ENCODE measurements around the gene ITGAV. TPM values are rescaled to one million over a fixed set of nuclear protein-coding genes. Genes with fewer than 3 reads are reported as not detected.

ITGAV gene
- total RNA-seq, 4 donors from 2014 or later, result 28.9 to 67.0 (median 52.1) TPM

DNA sequence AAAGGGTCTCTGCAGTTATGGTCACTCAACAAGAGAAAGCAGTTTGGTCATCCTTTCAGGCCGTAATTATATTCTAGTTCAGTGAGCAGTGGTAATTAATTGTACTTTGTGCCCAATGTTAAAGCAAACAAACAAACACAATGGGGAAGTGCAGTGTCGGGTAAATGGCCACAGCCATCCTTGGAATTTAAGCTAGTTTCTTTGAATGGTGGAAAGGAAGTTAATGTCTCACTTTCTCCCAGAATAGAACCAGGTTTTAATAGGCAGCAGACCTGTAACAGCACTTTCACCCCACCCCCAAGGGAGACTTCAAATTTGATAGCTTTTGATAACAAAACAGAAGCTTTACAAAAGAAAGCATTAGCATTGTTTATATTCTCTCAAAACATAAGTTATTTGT is 20.0 kb upstream of the ITGAV start:
- intact Hi-C loops (cut with DNase I; ENCODE audit: low total_unique reads), result no loop called here
- H3K36me3 ChIP-seq, result no peaks in the 10 kb centered on the region
- WGBS, 2 donors (ENCODE audit: low coverage in 1 of 2), result 67% methylated on average over 2 of the region's 2 CpGs; no CpG with 5 or more reads in 1 of the 2 donors
- no peak overlapping the region for H3K27ac ChIP-seq
- H3K4me3 ChIP-seq, result no peak overlapping the region
- H3K9me3 ChIP-seq, result no peaks in the 10 kb centered on the region
- no peaks in the 10 kb centered on the region for H3K27me3 ChIP-seq
- H3K4me1 ChIP-seq, result no peaks in the 10 kb centered on the region
- in situ Hi-C loops (cut with MboI; ENCODE audit: low pct_ligation_motif_present in 1 of 4, low pct_unique_long_range_greater_than_20kb in 1 of 4, low sequenced_read_pairs in 3 of 4), result no loop called here
- no peak for DNase-seq
- TF ChIP-seq POLR2A (IDR thresholded peaks at IDR 0.05) (no peak), POLR2AphosphoS5 (IDR thresholded peaks at IDR 0.05) (no peak), EP300 (IDR thresholded peaks at IDR 0.05; ENCODE audit: low read depth) (no peak)
- TF ChIP-seq, protein P1, sequence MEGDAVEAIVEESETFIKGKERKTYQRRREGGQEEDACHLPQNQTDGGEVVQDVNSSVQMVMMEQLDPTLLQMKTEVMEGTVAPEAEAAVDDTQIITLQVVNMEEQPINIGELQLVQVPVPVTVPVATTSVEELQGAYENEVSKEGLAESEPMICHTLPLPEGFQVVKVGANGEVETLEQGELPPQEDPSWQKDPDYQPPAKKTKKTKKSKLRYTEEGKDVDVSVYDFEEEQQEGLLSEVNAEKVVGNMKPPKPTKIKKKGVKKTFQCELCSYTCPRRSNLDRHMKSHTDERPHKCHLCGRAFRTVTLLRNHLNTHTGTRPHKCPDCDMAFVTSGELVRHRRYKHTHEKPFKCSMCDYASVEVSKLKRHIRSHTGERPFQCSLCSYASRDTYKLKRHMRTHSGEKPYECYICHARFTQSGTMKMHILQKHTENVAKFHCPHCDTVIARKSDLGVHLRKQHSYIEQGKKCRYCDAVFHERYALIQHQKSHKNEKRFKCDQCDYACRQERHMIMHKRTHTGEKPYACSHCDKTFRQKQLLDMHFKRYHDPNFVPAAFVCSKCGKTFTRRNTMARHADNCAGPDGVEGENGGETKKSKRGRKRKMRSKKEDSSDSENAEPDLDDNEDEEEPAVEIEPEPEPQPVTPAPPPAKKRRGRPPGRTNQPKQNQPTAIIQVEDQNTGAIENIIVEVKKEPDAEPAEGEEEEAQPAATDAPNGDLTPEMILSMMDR (IDR thresholded peaks at IDR 0.05), result no peak

DNA sequence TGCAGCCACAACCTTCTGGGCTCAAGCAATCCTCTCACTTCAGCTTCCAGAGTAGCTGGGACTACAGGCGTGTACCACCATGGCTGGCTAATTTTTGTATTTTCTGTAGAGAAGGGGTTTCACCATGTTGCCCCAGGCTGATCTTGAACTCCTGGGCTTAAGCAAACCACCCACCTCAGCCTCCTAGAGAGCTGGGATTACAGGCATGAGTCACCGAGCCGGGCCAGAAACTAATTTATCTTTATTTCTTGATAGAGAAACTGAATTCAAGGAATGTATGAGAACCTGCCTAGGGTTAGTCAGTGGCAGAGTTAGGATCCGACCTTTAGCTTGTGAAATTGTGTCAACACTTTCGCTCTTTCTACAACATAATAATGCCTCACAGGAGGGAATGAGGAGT is 19.3 kb upstream of the ITGAV start:
- in situ Hi-C loops (cut with MboI; ENCODE audit: low pct_ligation_motif_present in 1 of 4, low pct_unique_long_range_greater_than_20kb in 1 of 4, low sequenced_read_pairs in 3 of 4), result no loop called here

DNA sequence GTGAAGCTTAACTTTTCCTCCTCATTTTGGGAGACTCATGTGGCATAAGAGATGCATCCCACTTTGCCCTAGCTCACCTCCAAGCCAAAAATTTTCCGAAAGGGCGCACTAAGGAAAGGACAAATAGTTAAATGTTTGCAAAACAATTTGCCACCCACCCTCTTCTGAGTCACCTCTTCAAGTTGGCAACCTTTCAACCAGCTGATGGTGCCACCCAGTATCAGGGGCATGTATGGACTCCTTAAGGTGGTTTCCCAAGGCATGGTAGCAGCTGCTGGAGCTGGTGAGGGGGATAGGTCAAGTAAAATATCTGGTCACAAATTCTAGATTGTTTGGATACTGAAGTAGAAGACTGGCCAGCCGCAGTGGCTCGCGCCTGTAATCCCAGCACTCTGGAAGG is 17.2 kb upstream of the ITGAV start:
- in situ Hi-C loops (cut with MboI; ENCODE audit: low pct_ligation_motif_present in 1 of 4, low pct_unique_long_range_greater_than_20kb in 1 of 4, low sequenced_read_pairs in 3 of 4), result no loop called here
- no peak for DNase-seq
- no peak overlapping the region for H3K27ac ChIP-seq
- no peaks in the 10 kb centered on the region for H3K36me3 ChIP-seq
- peaks cover 4 to 6% (median 5%) of the 10 kb centered on the region in 4 donors for H3K4me1 ChIP-seq
- WGBS, 2 donors (ENCODE audit: low coverage in 1 of 2), result 85 to 93% methylated on average over 2 to 5 of the region's 5 CpGs
- no peaks in the 10 kb centered on the region for H3K9me3 ChIP-seq
- intact Hi-C loops (cut with DNase I; ENCODE audit: low total_unique reads), result no loop called here
- H3K4me3 ChIP-seq, result no peak overlapping the region
- no peaks in the 10 kb centered on the region for H3K27me3 ChIP-seq
- no peak for TF ChIP-seq EP300 (IDR thresholded peaks at IDR 0.05; ENCODE audit: low read depth)
- no peak for TF ChIP-seq POLR2AphosphoS5 (IDR thresholded peaks at IDR 0.05)
- no peak for TF ChIP-seq POLR2A (IDR thresholded peaks at IDR 0.05)

More for the DNA sequence above, 19.3 kb upstream of the ITGAV start:
- TF ChIP-seq, protein P1 (IDR thresholded peaks at IDR 0.05), result no peak
- TF ChIP-seq POLR2A (IDR thresholded peaks at IDR 0.05) (no peak), POLR2AphosphoS5 (IDR thresholded peaks at IDR 0.05) (no peak), EP300 (IDR thresholded peaks at IDR 0.05; ENCODE audit: low read depth) (no peak)
- DNase-seq, result no peak
- 80 to 85% methylated on average over 4 to 5 of the region's 5 CpGs for WGBS, 2 donors (ENCODE audit: low coverage in 1 of 2)
- Histone ChIP-seq H3K27me3 (no peaks in the 10 kb centered on the region), H3K27ac (no peak overlapping the region), H3K36me3 (no peaks in the 10 kb centered on the region), H3K4me3 (no peak overlapping the region), H3K4me1 (peaks cover 2% of the 10 kb centered on the region in 4 donors), H3K9me3 (no peaks in the 10 kb centered on the region)
- intact Hi-C loops (cut with DNase I; ENCODE audit: low total_unique reads), result no loop called here

DNA sequence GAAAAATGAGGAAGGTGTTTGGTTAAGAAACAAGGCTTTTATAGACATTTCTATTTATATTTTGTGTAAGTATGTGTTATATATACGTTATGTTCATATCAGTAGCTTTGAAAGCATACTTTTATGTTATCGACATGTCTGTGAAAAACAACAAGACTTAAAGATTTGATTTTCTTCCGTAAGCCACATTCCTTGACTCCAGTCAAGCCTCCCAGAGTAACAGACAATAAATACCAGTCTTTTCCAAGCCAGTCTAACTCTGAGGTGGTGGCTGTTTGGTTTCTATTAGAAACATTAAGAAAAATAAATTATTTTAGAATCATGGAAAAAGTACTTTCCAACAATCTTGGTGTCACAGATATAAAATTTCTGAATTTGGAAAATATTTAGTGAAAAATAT is 16.3 kb upstream of the ITGAV start:
- Histone ChIP-seq H3K27me3 (no peaks in the 10 kb centered on the region), H3K36me3 (no peaks in the 10 kb centered on the region), H3K27ac (no peak overlapping the region), H3K9me3 (no peaks in the 10 kb centered on the region), H3K4me1 (peaks cover 4 to 6% (median 5%) of the 10 kb centered on the region in 4 donors), H3K4me3 (no peak overlapping the region)
- DNase-seq, result no peak
- TF ChIP-seq POLR2A (IDR thresholded peaks at IDR 0.05) (no peak), POLR2AphosphoS5 (IDR thresholded peaks at IDR 0.05) (no peak), EP300 (IDR thresholded peaks at IDR 0.05; ENCODE audit: low read depth) (no peak)
- TF ChIP-seq, protein P1 (IDR thresholded peaks at IDR 0.05), result no peak
- WGBS, 2 donors (ENCODE audit: low coverage in 1 of 2), result 90 to 97% methylated on average over 3 of the region's 3 CpGs
- intact Hi-C loops (cut with DNase I; ENCODE audit: low total_unique reads), result no loop called here
- in situ Hi-C loops (cut with MboI; ENCODE audit: low pct_ligation_motif_present in 1 of 4, low pct_unique_long_range_greater_than_20kb in 1 of 4, low sequenced_read_pairs in 3 of 4), result no loop called here

DNA sequence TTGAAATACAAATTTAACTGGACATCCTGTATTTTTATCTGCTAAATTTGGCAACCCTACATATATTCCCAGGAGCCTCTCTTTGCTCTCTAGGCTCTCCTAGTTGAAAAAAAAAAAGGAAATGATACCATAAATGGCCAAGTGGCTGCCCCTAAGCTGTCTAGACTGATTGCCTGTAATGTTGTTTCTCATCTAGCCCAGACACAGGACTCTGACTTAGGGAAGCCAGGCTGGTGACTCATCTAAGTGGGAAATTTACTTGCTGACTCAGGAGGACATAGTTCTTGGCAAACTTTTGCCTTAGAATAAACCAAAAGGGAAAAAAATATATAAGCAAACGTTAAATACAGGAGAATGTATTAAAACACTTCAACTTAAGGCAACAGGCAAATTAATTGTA is 14.6 kb upstream of the ITGAV start:
- intact Hi-C loops (cut with DNase I; ENCODE audit: low total_unique reads), result no loop called here
- H3K9me3 ChIP-seq, result no peaks in the 10 kb centered on the region
- peaks cover 4 to 6% (median 5%) of the 10 kb centered on the region in 4 donors for H3K4me1 ChIP-seq
- DNase-seq, result no peak
- H3K27ac ChIP-seq, result peak overlapping the region in 2 of 4 donors; percentile 39 to 49
- in situ Hi-C loops (cut with MboI; ENCODE audit: low pct_ligation_motif_present in 1 of 4, low pct_unique_long_range_greater_than_20kb in 1 of 4, low sequenced_read_pairs in 3 of 4), result no loop called here
- TF ChIP-seq POLR2AphosphoS5 (IDR thresholded peaks at IDR 0.05), result peak in 2 of 3 donors; percentile 43 to 44
- TF ChIP-seq POLR2A (IDR thresholded peaks at IDR 0.05), result no peak
- TF ChIP-seq EP300 (IDR thresholded peaks at IDR 0.05; ENCODE audit: low read depth), result no peak
- TF ChIP-seq, protein P1 (IDR thresholded peaks at IDR 0.05), result no peak
- H3K27me3 ChIP-seq, result no peaks in the 10 kb centered on the region
- WGBS, 2 donors (ENCODE audit: low coverage in 1 of 2), result 9% methylated on average over 1 of the region's 1 CpG; no CpG with 5 or more reads in 1 of the 2 donors
- no peak overlapping the region for H3K4me3 ChIP-seq
- H3K36me3 ChIP-seq, result no peaks in the 10 kb centered on the region
